Neutrophil (primary cell): ENCODE measurements around the gene SEBOX.

Experiments
- H3K27ac ChIP-seq: fragments of 200-600 bp; sonication (generic); 2 replicates; pipeline ENCODE4 v1.5.1; 2016; ENCODE audit warnings: mild to moderate bottlenecking, moderate library complexity
- H3K27me3 ChIP-seq: fragments of 200-600 bp; sonication (generic); 2 replicates; pipeline ENCODE4 v1.6.0; 2016; ENCODE audit warnings: mild to moderate bottlenecking
- H3K36me3 ChIP-seq: fragments of 200-600 bp; sonication (generic); 2 replicates; pipeline ENCODE4 v1.5.1; 2017
- H3K4me1 ChIP-seq, 2 experiments: fragments of 200-600 bp in 1 of 2; sonication (generic) in 1 of 2; 1 replicate in 1 of 2; 2 replicates in 1 of 2; pipeline versions ENCODE4 v1.5.1 to v1.6.1; 2013 to 2016; ENCODE audit warnings: low read depth in 1 of 2, low read length in 1 of 2, mild to moderate bottlenecking in 1 of 2, moderate library complexity in 1 of 2; ENCODE audit not compliant: control insufficient read depth in 1 of 2, insufficient read depth in 1 of 2
- H3K4me3 ChIP-seq, 2 experiments: fragments of 200-600 bp in 1 of 2; sonication (generic) in 1 of 2; 1 replicate in 1 of 2; 2 replicates in 1 of 2; pipeline ENCODE4 v1.5.1; 2013 to 2016; ENCODE audit warnings: low read depth in 1 of 2, low read length in 1 of 2, mild to moderate bottlenecking in 1 of 2, moderate library complexity in 1 of 2
- H3K9me3 ChIP-seq: fragments of 200-600 bp; sonication (generic); 2 replicates; pipeline ENCODE4 v1.5.1; 2016
- TF ChIP-seq, protein P1 (sequence below): fragments of 200-600 bp; sonication (generic); IDR thresholded peaks from 2 replicates; pipeline ENCODE4 v1.5.1; 2016; ENCODE audit warnings: antibody characterized with exemption

Gene SEBOX

DNA sequence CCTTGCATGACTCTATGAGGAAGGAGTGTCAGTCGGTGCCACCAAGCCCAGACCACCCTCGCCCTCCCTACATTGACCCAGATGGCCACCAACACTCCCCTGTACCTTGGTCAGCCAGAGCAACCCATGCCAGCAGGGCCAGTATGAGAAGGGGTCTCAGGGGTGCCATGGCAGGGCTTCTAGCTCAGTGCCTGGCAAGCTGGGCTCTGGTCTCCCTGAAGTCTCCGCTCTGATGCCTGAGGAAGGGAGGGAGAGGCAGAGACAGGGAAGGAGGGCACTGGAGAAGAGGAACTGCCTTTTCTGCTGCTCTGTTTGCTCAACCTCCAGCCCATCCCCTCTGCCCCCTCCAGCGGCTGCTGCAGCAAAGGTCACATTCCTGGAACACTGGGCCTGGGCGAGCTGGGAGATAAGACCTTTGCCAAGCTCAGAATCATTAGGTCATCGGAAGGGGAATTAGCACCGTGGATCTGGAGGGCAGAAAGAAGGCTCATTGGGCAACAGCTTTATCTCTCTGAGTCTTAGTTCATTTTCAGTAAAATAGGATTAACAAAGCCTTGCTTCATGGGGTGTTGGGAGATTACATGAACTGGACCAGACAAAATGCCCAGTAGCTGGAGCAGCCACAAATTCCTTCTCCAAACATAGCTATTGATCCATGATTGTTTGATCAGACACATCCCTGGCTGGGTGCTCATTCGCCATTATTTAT, 5.2 kb upstream of the SEBOX start, which contains the start of gene VTN:
VTN (minus strand) TSS at position 273 of the 709 bp plus-strand sequence; CDS start at position 169, 104 bp downstream.
- H3K4me1 ChIP-seq, result peaks cover 4 to 18% of the 10 kb centered on the region in 2 experiments
- peak within 1 kb of the TSS; percentile 45 to 67 for H3K4me3 ChIP-seq
- H3K9me3 ChIP-seq, result no peaks in the 10 kb centered on the region
- peaks cover 18% of the 10 kb centered on the region for H3K36me3 ChIP-seq
- H3K27me3 ChIP-seq, result peaks cover 55% of the 10 kb centered on the region
- TF ChIP-seq, protein P1, sequence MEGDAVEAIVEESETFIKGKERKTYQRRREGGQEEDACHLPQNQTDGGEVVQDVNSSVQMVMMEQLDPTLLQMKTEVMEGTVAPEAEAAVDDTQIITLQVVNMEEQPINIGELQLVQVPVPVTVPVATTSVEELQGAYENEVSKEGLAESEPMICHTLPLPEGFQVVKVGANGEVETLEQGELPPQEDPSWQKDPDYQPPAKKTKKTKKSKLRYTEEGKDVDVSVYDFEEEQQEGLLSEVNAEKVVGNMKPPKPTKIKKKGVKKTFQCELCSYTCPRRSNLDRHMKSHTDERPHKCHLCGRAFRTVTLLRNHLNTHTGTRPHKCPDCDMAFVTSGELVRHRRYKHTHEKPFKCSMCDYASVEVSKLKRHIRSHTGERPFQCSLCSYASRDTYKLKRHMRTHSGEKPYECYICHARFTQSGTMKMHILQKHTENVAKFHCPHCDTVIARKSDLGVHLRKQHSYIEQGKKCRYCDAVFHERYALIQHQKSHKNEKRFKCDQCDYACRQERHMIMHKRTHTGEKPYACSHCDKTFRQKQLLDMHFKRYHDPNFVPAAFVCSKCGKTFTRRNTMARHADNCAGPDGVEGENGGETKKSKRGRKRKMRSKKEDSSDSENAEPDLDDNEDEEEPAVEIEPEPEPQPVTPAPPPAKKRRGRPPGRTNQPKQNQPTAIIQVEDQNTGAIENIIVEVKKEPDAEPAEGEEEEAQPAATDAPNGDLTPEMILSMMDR, result no peak
- H3K27ac ChIP-seq, result no peak within 1 kb of the TSS

GRCh38 chr17:28369684-28370034, 4.7 kb upstream of the SEBOX start:
- no peak overlapping the region for H3K4me3 ChIP-seq

GRCh38 chr17:28368915-28369683, 4.1 kb upstream of the SEBOX start:
- H3K4me3 ChIP-seq, result no peak overlapping the region
- H3K36me3 ChIP-seq, result peaks cover 29% of the 10 kb centered on the region
- peaks cover 4 to 18% of the 10 kb centered on the region in 2 experiments for H3K4me1 ChIP-seq
- H3K27ac ChIP-seq, result no peak overlapping the region
- TF ChIP-seq, protein P1, result no peak
- peaks cover 44% of the 10 kb centered on the region for H3K27me3 ChIP-seq
- H3K9me3 ChIP-seq, result no peaks in the 10 kb centered on the region

More at GRCh38 chr17:28369684-28370034, 4.7 kb upstream of the SEBOX start:
- TF ChIP-seq, protein P1, result no peak
- Histone ChIP-seq H3K36me3 (peaks cover 24% of the 10 kb centered on the region), H3K27me3 (peaks cover 49% of the 10 kb centered on the region), H3K9me3 (no peaks in the 10 kb centered on the region), H3K4me1 (peaks cover 4 to 18% of the 10 kb centered on the region in 2 experiments), H3K27ac (no peak overlapping the region)

DNA sequence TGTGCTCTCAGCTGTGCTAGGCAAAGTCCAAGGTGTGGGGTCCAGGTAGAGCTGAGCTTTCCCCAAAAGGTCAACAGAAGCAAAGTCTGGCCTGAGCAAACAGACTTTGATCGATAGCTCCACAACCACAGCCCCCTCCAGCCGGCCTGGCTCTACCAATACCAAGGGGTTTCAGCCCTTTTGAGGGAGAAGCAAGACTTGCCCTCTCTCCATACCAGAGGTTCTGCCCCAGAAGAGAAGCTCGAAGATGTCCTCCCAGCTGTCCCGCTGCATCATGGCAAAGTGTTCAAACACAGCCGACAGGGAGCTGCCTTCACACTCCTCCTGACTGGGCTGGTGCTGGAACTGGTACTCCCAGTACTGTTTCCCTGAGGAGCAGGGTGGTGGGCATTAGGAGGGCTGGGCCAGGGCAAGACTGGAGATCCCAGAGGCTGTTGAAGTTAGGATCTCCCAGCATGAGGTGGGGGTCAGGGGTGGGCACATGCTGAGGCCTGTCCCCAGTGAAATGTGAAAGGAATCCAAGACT, 3.4 kb upstream of the SEBOX start:
- Histone ChIP-seq H3K4me1 (peaks cover 4 to 18% of the 10 kb centered on the region in 2 experiments), H3K27me3 (peaks cover 36% of the 10 kb centered on the region), H3K9me3 (no peaks in the 10 kb centered on the region), H3K4me3 (no peak overlapping the region), H3K36me3 (peaks cover 36% of the 10 kb centered on the region), H3K27ac (no peak overlapping the region)
- TF ChIP-seq, protein P1, result no peak

DNA sequence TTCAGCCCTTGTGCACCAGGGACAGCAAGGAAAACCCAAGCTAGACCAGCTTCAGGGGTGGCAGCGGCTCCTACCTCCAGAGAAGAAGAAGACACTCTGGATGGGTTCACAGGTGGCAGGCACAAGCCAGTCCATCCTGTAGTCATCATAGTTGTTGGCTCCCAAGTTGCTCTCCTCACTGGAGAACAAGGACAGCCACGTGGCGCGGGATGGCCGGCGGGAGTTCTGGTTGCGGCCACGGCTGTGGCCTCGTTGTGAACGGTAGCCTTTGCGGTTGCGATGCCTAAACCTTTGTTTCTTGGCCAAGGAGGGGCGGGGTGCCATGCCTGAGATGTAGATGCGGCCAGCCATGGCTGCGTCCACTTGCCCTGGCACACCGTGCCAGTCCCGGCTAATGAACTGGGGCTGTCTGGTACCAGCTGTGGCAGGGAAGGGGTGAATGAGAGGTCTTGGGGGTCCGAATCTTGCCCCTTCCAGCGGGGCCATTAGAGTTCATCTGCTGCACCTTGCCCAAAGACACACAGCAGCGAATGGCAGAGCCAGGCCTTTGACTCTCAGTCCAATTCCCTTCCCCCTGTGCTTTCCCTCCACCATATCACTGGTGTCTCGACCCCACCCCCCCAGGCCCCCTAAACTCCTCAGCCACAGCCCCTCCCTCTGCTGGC, 2.8 kb upstream of the SEBOX start:
- TF ChIP-seq, protein P1, result no peak
- Histone ChIP-seq H3K27ac (no peak overlapping the region), H3K9me3 (no peaks in the 10 kb centered on the region), H3K27me3 (peaks cover 31% of the 10 kb centered on the region), H3K4me1 (peaks cover 4 to 18% of the 10 kb centered on the region in 2 experiments), H3K36me3 (peaks cover 42% of the 10 kb centered on the region), H3K4me3 (no peak overlapping the region)
